SK-N-SH (cell line): ENCODE measurements around the gene SKI.

Experiments used
- CTCF ChIP-seq: fragments of 200-600 bp; sonication (generic); IDR thresholded peaks from 2 replicates; pipeline ENCODE4 v1.6.1; 2017; ENCODE audit warnings: antibody characterized with exemption, mild to moderate bottlenecking, moderate library complexity
- EP300 ChIP-seq, 2 experiments: IDR thresholded peaks; 2 replicates each; pipeline versions ENCODE4 v1.4.0 to v1.6.1; 2012; ENCODE audit warnings: borderline replicate concordance in 1 of 2, low read depth in 1 of 2, low read length in 1 of 2
- EZH2phosphoT487 ChIP-seq: fragments of 200-600 bp; sonication (generic); IDR thresholded peaks from 2 replicates; pipeline ENCODE4 v1.6.1; 2017; ENCODE audit warnings: low read depth, mixed run types, mild to moderate bottlenecking, antibody characterized with exemption, moderate library complexity, borderline replicate concordance
- GATA2 ChIP-seq: sonication (generic); formaldehyde crosslinking; IDR thresholded peaks from 2 replicates; pipeline ENCODE4 v1.5.0; 2020; ENCODE audit warnings: mild to moderate bottlenecking, missing genetic modification reagents
- JUND ChIP-seq: IDR thresholded peaks from 2 replicates; pipeline ENCODE4 v1.4.0; 2012
- MAX ChIP-seq: IDR thresholded peaks from 2 replicates; pipeline ENCODE4 v1.4.0; 2012; ENCODE audit warnings: low read depth
- POLR2AphosphoS5 ChIP-seq: IDR thresholded peaks from 2 replicates; pipeline ENCODE4 v1.6.1; 2012; ENCODE audit warnings: low read depth, low read length
- RAD21 ChIP-seq: IDR thresholded peaks from 2 replicates; pipeline ENCODE4 v1.6.1; 2012; ENCODE audit warnings: mild to moderate bottlenecking, low read length
- REST ChIP-seq: IDR thresholded peaks from 2 replicates; pipeline ENCODE4 v1.6.1; 2012; ENCODE audit warnings: mild to moderate bottlenecking, low read depth, low read length, moderate library complexity
- RFX5 ChIP-seq: IDR thresholded peaks from 2 replicates; pipeline ENCODE4 v1.6.1; 2012; ENCODE audit warnings: mild to moderate bottlenecking, improper control_type of control experiment, low read length
- SMC3 ChIP-seq: IDR thresholded peaks from 2 replicates; pipeline ENCODE4 v1.6.1; 2012; ENCODE audit warnings: low read depth, low read length, improper control_type of control experiment
- TAF1 ChIP-seq: IDR thresholded peaks from 2 replicates; pipeline ENCODE4 v1.6.1; 2012; ENCODE audit warnings: low read depth, mild to moderate bottlenecking, low read length, moderate library complexity, borderline replicate concordance
- USF2 ChIP-seq: fragments of 150-350 bp; IDR thresholded peaks from 2 replicates; pipeline ENCODE4 v1.6.1; 2017; ENCODE audit warnings: antibody characterized with exemption, low read length, low read depth, borderline replicate concordance
- YY1 ChIP-seq: IDR thresholded peaks from 2 replicates; pipeline ENCODE4 v1.4.0; 2012; ENCODE audit warnings: low read depth, mild to moderate bottlenecking

- TF ChIP-seq CTCF = no peak
- no peak for TF ChIP-seq TAF1
- peak in 1 of 2 experiments; percentile 73; a peak in 1 of 4 replicates for TF ChIP-seq EP300 (IDR thresholded peaks at IDR 0.05; ENCODE audit: borderline replicate concordance in 1 of 2, low read depth in 1 of 2, low read length in 1 of 2)
- TF ChIP-seq EZH2phosphoT487 = no peak
- no peak for TF ChIP-seq MAX
- TF ChIP-seq REST = no peak
- TF ChIP-seq RAD21 = peak; percentile 38
- no peak for TF ChIP-seq YY1
- no peak for TF ChIP-seq POLR2AphosphoS5
- peak; percentile 7; the same call in 1 of the 2 replicates for TF ChIP-seq SMC3
- TF ChIP-seq USF2 = no peak
- no peak for TF ChIP-seq JUND
- no peak for TF ChIP-seq GATA2 (CRISPR knock-in tag)
- TF ChIP-seq RFX5 = no peak
Measured at GRCh38 chr1:2270260-2271100, 42.4 kb downstream of the SKI start.
